ENCODE data around the gene EGLN2.
"Not testable (repeated sequence)": the region's sequence is repeated elsewhere in the genome, so short reads cannot be mapped to it uniquely, and the experiment has no call there.

DNA sequence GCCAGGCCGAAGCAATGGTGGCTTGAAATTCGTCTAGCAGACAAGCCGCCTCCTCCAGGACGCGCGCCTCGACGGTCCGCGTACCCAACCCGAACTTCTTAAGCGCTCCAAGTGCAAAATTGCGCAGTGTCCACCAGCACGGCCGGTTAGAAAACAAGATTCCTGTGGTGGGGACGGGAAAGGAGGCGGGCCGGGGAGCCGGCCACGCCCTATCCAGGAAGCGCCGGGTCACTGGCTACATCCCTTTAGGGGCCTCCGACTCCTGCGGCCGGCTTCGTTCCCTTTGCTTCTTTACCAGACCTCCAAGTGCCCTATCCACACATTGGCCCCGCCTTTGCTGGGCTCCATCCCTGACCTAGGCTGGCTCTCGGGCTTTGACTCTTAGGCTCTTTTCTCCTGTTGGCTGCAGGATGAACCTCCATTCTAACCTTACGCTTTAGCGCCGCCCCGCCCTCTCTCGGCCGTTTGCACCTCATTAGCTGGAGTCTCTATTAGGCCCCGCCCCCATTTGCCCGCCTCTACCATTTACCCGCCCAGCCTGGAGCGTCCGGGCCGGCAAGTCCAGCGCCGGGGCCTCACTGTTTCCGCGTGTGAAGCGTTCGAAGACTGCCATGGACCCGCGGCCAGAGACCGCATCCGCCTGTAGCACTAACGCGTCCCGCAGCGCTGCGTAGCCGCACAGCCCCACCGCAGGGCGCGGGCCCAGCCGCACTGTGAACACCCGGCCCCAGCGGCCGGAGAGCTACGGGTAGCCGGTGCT lies 11.8 kb downstream of the EGLN2 start:
- TF ChIP-seq POLR2A (IDR thresholded peaks at IDR 0.05; ENCODE audit: low read depth, low read length), result peak; percentile 40
- not testable (repeated sequence) for TF ChIP-seq CTCF (IDR thresholded peaks at IDR 0.05; ENCODE audit: extremely low read depth in 1 of 2, insufficient read depth in 1 of 2, low read depth in 1 of 2, low read length in 2 of 2); EZH2 (IDR thresholded peaks at IDR 0.05; ENCODE audit: borderline replicate concordance, low read depth, low read length, severe bottlenecking)

Measured in endothelial cell of umbilical vein (primary cell).